Thyroid gland (tissue), 4 donors: ENCODE measurements around the gene HS6ST3.

ENCODE experiments used
- POLR2A ChIP-seq, 2 donors: fragments of 450-650 bp; IDR thresholded peaks; one replicate each; pipeline ENCODE4 v1.6.1; 2017; ENCODE audit warnings: antibody characterized with exemption in 2 of 2, mild to moderate bottlenecking in 2 of 2, moderate library complexity in 1 of 2
- TF ChIP-seq, protein P1 (sequence below), 6 experiments: fragments of 200-600 bp in 3 of 6; fragments of 450-650 bp in 3 of 6; sonication (generic) in 3 of 6; IDR thresholded peaks; one replicate each; pipeline ENCODE4 v1.5.1; 2016 to 2019; ENCODE audit warnings: antibody characterized with exemption in 6 of 6, mild to moderate bottlenecking in 2 of 6, inconsistent platforms in 1 of 6, moderate library complexity in 1 of 6

- TF ChIP-seq, protein P1, sequence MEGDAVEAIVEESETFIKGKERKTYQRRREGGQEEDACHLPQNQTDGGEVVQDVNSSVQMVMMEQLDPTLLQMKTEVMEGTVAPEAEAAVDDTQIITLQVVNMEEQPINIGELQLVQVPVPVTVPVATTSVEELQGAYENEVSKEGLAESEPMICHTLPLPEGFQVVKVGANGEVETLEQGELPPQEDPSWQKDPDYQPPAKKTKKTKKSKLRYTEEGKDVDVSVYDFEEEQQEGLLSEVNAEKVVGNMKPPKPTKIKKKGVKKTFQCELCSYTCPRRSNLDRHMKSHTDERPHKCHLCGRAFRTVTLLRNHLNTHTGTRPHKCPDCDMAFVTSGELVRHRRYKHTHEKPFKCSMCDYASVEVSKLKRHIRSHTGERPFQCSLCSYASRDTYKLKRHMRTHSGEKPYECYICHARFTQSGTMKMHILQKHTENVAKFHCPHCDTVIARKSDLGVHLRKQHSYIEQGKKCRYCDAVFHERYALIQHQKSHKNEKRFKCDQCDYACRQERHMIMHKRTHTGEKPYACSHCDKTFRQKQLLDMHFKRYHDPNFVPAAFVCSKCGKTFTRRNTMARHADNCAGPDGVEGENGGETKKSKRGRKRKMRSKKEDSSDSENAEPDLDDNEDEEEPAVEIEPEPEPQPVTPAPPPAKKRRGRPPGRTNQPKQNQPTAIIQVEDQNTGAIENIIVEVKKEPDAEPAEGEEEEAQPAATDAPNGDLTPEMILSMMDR (IDR thresholded peaks at IDR 0.05), result no peak
- TF ChIP-seq POLR2A (IDR thresholded peaks at IDR 0.05), result no peak
Observed at GRCh38 chr13:96728463-96728862, 638.6 kb downstream of the HS6ST3 start.
